DND-41 (cell line): ENCODE results near the gene RNASEH1.

ENCODE experiments used
- EZH2 ChIP-seq: IDR thresholded peaks from 3 replicates; pipeline ENCODE4 v1.6.1; 2012; ENCODE audit warnings: borderline replicate concordance, low read depth, mild to moderate bottlenecking, moderate library complexity, low read length, inconsistent platforms; ENCODE audit not compliant: severe bottlenecking
- TF ChIP-seq, protein P1 (sequence below): IDR thresholded peaks from 2 replicates; pipeline ENCODE4 v1.5.1; 2012; ENCODE audit warnings: borderline replicate concordance, low read length, moderate library complexity, mild to moderate bottlenecking; ENCODE audit not compliant: poor library complexity, severe bottlenecking; ENCODE audit errors: extremely low read depth

DNA sequence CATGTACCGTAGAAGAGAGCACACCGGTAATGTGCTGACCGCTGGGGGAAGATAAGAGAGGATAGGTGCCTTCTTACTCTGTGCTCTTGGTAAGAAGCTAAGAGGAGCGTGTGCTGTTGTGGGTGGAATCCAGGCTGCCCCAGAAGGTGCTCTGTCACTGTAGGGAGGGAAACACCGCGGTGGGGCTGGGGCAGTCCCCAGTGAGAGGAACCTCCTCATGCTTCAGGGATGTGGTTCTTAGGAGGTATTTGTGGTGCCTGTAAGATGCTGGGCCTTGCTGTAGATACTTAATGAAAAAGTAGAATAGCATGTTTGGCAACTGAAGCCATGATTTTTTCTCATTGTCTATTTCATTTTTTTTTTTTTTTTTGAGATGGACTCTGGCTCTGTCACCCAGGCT is 37.9 kb upstream of the RNASEH1 start:
- TF ChIP-seq, protein P1, sequence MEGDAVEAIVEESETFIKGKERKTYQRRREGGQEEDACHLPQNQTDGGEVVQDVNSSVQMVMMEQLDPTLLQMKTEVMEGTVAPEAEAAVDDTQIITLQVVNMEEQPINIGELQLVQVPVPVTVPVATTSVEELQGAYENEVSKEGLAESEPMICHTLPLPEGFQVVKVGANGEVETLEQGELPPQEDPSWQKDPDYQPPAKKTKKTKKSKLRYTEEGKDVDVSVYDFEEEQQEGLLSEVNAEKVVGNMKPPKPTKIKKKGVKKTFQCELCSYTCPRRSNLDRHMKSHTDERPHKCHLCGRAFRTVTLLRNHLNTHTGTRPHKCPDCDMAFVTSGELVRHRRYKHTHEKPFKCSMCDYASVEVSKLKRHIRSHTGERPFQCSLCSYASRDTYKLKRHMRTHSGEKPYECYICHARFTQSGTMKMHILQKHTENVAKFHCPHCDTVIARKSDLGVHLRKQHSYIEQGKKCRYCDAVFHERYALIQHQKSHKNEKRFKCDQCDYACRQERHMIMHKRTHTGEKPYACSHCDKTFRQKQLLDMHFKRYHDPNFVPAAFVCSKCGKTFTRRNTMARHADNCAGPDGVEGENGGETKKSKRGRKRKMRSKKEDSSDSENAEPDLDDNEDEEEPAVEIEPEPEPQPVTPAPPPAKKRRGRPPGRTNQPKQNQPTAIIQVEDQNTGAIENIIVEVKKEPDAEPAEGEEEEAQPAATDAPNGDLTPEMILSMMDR = no peak
- TF ChIP-seq EZH2 = no peak
